Karpas-422 (cell line): Measurements from ENCODE around the gene CD247. TPM values are rescaled to one million over a fixed set of nuclear protein-coding genes. Genes with fewer than 3 reads are reported as not detected.

ENCODE experiments used
- DNase-seq: peaks from one replicate; pipeline ENCODE4 v3.0.0-alpha.2; 2015
- H2AFZ ChIP-seq: fragments of 200-600 bp; sonication (generic); 2 replicates; pipeline ENCODE4 v1.6.1; 2014; ENCODE audit warnings: antibody characterized with exemption, low read length, mixed read lengths
- H3K27ac ChIP-seq: fragments of 200-600 bp; sonication (generic); 2 replicates; pipeline ENCODE4 v1.5.1; 2014; ENCODE audit warnings: mild to moderate bottlenecking, low read length, moderate library complexity
- H3K27me3 ChIP-seq: fragments of 200-600 bp; sonication (generic); 2 replicates; pipeline ENCODE4 v1.6.1; 2014; ENCODE audit warnings: low read length, mixed read lengths
- H3K36me3 ChIP-seq: fragments of 200-600 bp; sonication (generic); 2 replicates; pipeline ENCODE4 v1.6.1; 2014; ENCODE audit warnings: low read length, mixed read lengths; ENCODE audit not compliant: insufficient read depth
- H3K4me1 ChIP-seq: fragments of 200-600 bp; sonication (generic); 2 replicates; pipeline ENCODE4 v1.6.1; 2014; ENCODE audit warnings: mild to moderate bottlenecking, low read length, mixed read lengths
- H3K4me2 ChIP-seq: fragments of 200-600 bp; sonication (generic); 2 replicates; pipeline ENCODE4 v1.6.1; 2014; ENCODE audit warnings: low read length, low read depth, mild to moderate bottlenecking; ENCODE audit not compliant: poor library complexity, severe bottlenecking
- H3K4me3 ChIP-seq: fragments of 200-600 bp; sonication (generic); 2 replicates; pipeline ENCODE4 v1.5.1; 2014; ENCODE audit warnings: mild to moderate bottlenecking, antibody characterized with exemption, low read length, mixed read lengths
- H3K79me2 ChIP-seq: fragments of 200-600 bp; sonication (generic); 2 replicates; pipeline ENCODE4 v1.6.1; 2014; ENCODE audit warnings: mild to moderate bottlenecking, low read length, mixed read lengths
- H3K9ac ChIP-seq: fragments of 200-600 bp; sonication (generic); 2 replicates; pipeline ENCODE4 v1.6.0; 2014; ENCODE audit warnings: low read length
- H3K9me2 ChIP-seq: fragments of 200-600 bp; sonication (generic), shearing (Covaris generic); replicated peaks from 2 replicates; pipeline ENCODE4 v1.6.0; 2014; ENCODE audit warnings: mild to moderate bottlenecking, low read length, moderate library complexity; ENCODE audit not compliant: insufficient read depth
- H3K9me3 ChIP-seq: fragments of 300-700, 200-600 bp; sonication (generic); 2 replicates; pipeline ENCODE4 v1.6.1; 2014; ENCODE audit warnings: low read length, mixed read lengths
- H4K20me1 ChIP-seq: fragments of 200-600 bp; sonication (generic); 2 replicates; pipeline ENCODE4 v1.6.1; 2014; ENCODE audit warnings: mild to moderate bottlenecking, antibody characterized with exemption, low read length, low read depth; ENCODE audit not compliant: insufficient read depth
- total RNA-seq: library from RNA; depleted of rRNA; stranded (reverse); fragments of >200 nt; shearing (Covaris generic); gene quantifications from 2 replicates; pipeline ENCODE4 v1.2.3, GENCODE V29; 2014; ENCODE audit warnings: low replicate concordance

The CD247 gene
- total RNA-seq, 1 experiment from 2014 or later, result 41.3 TPM

GRCh38 chr1:167442142-167442848 lies 76.0 kb downstream of the CD247 start:
- Histone ChIP-seq H3K79me2 (peaks cover 16% of the 10 kb centered on the region), H3K9me2 (no peaks in the 10 kb centered on the region), H4K20me1 (no peaks in the 10 kb centered on the region), H3K4me3 (no peak overlapping the region), H3K9me3 (no peaks in the 10 kb centered on the region), H3K4me2 (no peak overlapping the region), H3K36me3 (peaks cover 3% of the 10 kb centered on the region; the same call in 1 of the 2 replicates), H2AFZ (no peak overlapping the region), H3K9ac (no peak overlapping the region), H3K27me3 (no peaks in the 10 kb centered on the region), H3K27ac (no peak overlapping the region), H3K4me1 (peaks cover 36% of the 10 kb centered on the region)
- DNase-seq, result peak; percentile 97

- H2AFZ ChIP-seq, result no peak overlapping the region
- no peaks in the 10 kb centered on the region for H3K9me3 ChIP-seq
- no peaks in the 10 kb centered on the region for H3K27me3 ChIP-seq
- no peak overlapping the region for H3K9ac ChIP-seq
- H3K9me2 ChIP-seq, result no peaks in the 10 kb centered on the region
- no peak for DNase-seq
- H3K4me2 ChIP-seq, result no peak overlapping the region
- H4K20me1 ChIP-seq, result no peaks in the 10 kb centered on the region
- H3K36me3 ChIP-seq, result peaks cover 14% of the 10 kb centered on the region
- H3K27ac ChIP-seq, result no peak overlapping the region
- no peak overlapping the region for H3K4me3 ChIP-seq
- H3K79me2 ChIP-seq, result peaks cover 26% of the 10 kb centered on the region
- H3K4me1 ChIP-seq, result peaks cover 43% of the 10 kb centered on the region
These were observed 77.1 kb downstream of the CD247 start for GRCh38 chr1:167441222-167441621.

GRCh38 chr1:167440776-167441175 lies 77.6 kb downstream of the CD247 start:
- peaks cover 18% of the 10 kb centered on the region for H3K36me3 ChIP-seq

GRCh38 chr1:167440345-167440744 lies 78.0 kb downstream of the CD247 start:
- Histone ChIP-seq H3K4me3 (no peak overlapping the region), H3K4me1 (peaks cover 52% of the 10 kb centered on the region), H4K20me1 (no peaks in the 10 kb centered on the region), H2AFZ (no peak overlapping the region), H3K79me2 (peaks cover 35% of the 10 kb centered on the region), H3K36me3 (peaks cover 23% of the 10 kb centered on the region), H3K9me2 (no peaks in the 10 kb centered on the region), H3K27ac (peak overlapping the region; percentile 91), H3K9me3 (no peaks in the 10 kb centered on the region), H3K4me2 (no peak overlapping the region), H3K27me3 (no peaks in the 10 kb centered on the region), H3K9ac (no peak overlapping the region)
- DNase-seq, result no peak

More at GRCh38 chr1:167440776-167441175, 77.6 kb downstream of the CD247 start:
- Histone ChIP-seq H3K9me2 (no peaks in the 10 kb centered on the region), H3K9ac (no peak overlapping the region), H3K4me2 (no peak overlapping the region), H3K4me3 (no peak overlapping the region), H3K27ac (peak overlapping the region; percentile 91; the same call in 1 of the 2 replicates), H4K20me1 (no peaks in the 10 kb centered on the region), H3K79me2 (peaks cover 31% of the 10 kb centered on the region), H3K4me1 (peaks cover 48% of the 10 kb centered on the region), H3K9me3 (no peaks in the 10 kb centered on the region), H2AFZ (no peak overlapping the region), H3K27me3 (no peaks in the 10 kb centered on the region)
- DNase-seq, result no peak

GRCh38 chr1:167439301-167439988 lies 78.9 kb downstream of the CD247 start:
- H3K9ac ChIP-seq, result peak overlapping the region; percentile 84
- DNase-seq, result peak; percentile 91
- H3K4me2 ChIP-seq, result peak overlapping the region; percentile 95

GRCh38 chr1:167438171-167439138 lies 79.9 kb downstream of the CD247 start:
- H3K27ac ChIP-seq, result peak overlapping the region; percentile 91

More at GRCh38 chr1:167439301-167439988, 78.9 kb downstream of the CD247 start:
- H3K36me3 ChIP-seq, result peaks cover 23% of the 10 kb centered on the region
- H3K9me3 ChIP-seq, result no peaks in the 10 kb centered on the region
- H3K27me3 ChIP-seq, result no peaks in the 10 kb centered on the region
- peaks cover 35% of the 10 kb centered on the region for H3K79me2 ChIP-seq
- no peaks in the 10 kb centered on the region for H3K9me2 ChIP-seq
- H3K4me3 ChIP-seq, result peak overlapping the region; percentile 78
- H3K4me1 ChIP-seq, result peaks cover 58% of the 10 kb centered on the region
- no peaks in the 10 kb centered on the region for H4K20me1 ChIP-seq
- peak overlapping the region; percentile 91 for H3K27ac ChIP-seq
- peak overlapping the region; percentile 59 for H2AFZ ChIP-seq

GRCh38 chr1:167435484-167435883 lies 82.8 kb downstream of the CD247 start:
- Histone ChIP-seq H3K4me1 (peaks cover 93% of the 10 kb centered on the region), H3K9me2 (no peaks in the 10 kb centered on the region), H3K36me3 (peaks cover 37% of the 10 kb centered on the region)

More at GRCh38 chr1:167438171-167439138, 79.9 kb downstream of the CD247 start:
- Histone ChIP-seq H3K9me2 (no peaks in the 10 kb centered on the region), H4K20me1 (no peaks in the 10 kb centered on the region), H3K4me2 (peak overlapping the region; percentile 95), H3K27me3 (no peaks in the 10 kb centered on the region), H3K9me3 (no peaks in the 10 kb centered on the region), H2AFZ (peak overlapping the region; percentile 59; the same call in 1 of the 2 replicates), H3K36me3 (peaks cover 29% of the 10 kb centered on the region), H3K9ac (peak overlapping the region; percentile 84), H3K79me2 (peaks cover 35% of the 10 kb centered on the region), H3K4me3 (peak overlapping the region; percentile 78), H3K4me1 (peaks cover 68% of the 10 kb centered on the region)
- peak; percentile 81 for DNase-seq

More at GRCh38 chr1:167435484-167435883, 82.8 kb downstream of the CD247 start:
- H2AFZ ChIP-seq, result no peak overlapping the region
- peak; percentile 37 for DNase-seq
- H3K27ac ChIP-seq, result peak overlapping the region; percentile 91
- H3K79me2 ChIP-seq, result peaks cover 35% of the 10 kb centered on the region
- no peaks in the 10 kb centered on the region for H3K9me3 ChIP-seq
- peak overlapping the region; percentile 7; the same call in 1 of the 2 replicates for H3K9ac ChIP-seq
- no peaks in the 10 kb centered on the region for H3K27me3 ChIP-seq
- H4K20me1 ChIP-seq, result no peaks in the 10 kb centered on the region
- H3K4me3 ChIP-seq, result no peak overlapping the region; the same call in 1 of the 2 replicates
- H3K4me2 ChIP-seq, result peak overlapping the region; percentile 95
